ENCODE data around the gene FAM124A.

- no peak for TF ChIP-seq CTCF (IDR thresholded peaks at IDR 0.05)
- TF ChIP-seq POLR2A (IDR thresholded peaks at IDR 0.05) = no peak
Observed at GRCh38 chr13:51194942-51195341, 27.3 kb upstream of the FAM124A start.
